Mesendoderm (in vitro differentiated cells): Measurements from ENCODE around the gene IGFALS.

ENCODE experiments used
- DNase-seq: peaks from one replicate; pipeline ENCODE4 v3.0.0; 2013
- H2AK5ac ChIP-seq: 2 replicates; pipeline ENCODE4 v1.6.1; 2013; ENCODE audit warnings: low read length, inconsistent platforms
- H2BK120ac ChIP-seq: 2 replicates; pipeline ENCODE4 v1.6.1; 2013; ENCODE audit warnings: low read depth, mild to moderate bottlenecking, low read length, moderate library complexity, mixed read lengths
- H2BK15ac ChIP-seq: replicated peaks from 2 replicates; pipeline ENCODE4 v1.6.1; 2013; ENCODE audit warnings: low read depth, mild to moderate bottlenecking, moderate library complexity
- H2BK5ac ChIP-seq: 2 replicates; pipeline ENCODE4 v1.6.1; 2013; ENCODE audit warnings: low read length, inconsistent platforms
- H3K18ac ChIP-seq: 2 replicates; pipeline ENCODE4 v1.6.1; 2013; ENCODE audit warnings: mild to moderate bottlenecking, low read length, mixed read lengths
- H3K23ac ChIP-seq: one replicate; pipeline ENCODE4 v1.6.1; 2013; ENCODE audit warnings: low read length
- H3K27ac ChIP-seq: 2 replicates; pipeline ENCODE4 v1.5.1; 2013; ENCODE audit warnings: low read depth, mild to moderate bottlenecking, inconsistent platforms, low read length, moderate library complexity
- H3K27me3 ChIP-seq: 2 replicates; pipeline ENCODE4 v1.6.1; 2013; ENCODE audit warnings: low read length, control low read depth, mild to moderate bottlenecking, inconsistent platforms; ENCODE audit not compliant: insufficient read depth, poor library complexity
- H3K36me3 ChIP-seq: 2 replicates; pipeline ENCODE4 v1.6.1; 2013; ENCODE audit warnings: low read length, inconsistent platforms; ENCODE audit not compliant: control insufficient read depth, insufficient read depth
- H3K4ac ChIP-seq: one replicate; pipeline ENCODE4 v1.6.1; 2013; ENCODE audit warnings: low read depth, mild to moderate bottlenecking, low read length, moderate library complexity
- H3K4me1 ChIP-seq: 2 replicates; pipeline ENCODE4 v1.6.1; 2013; ENCODE audit warnings: low read depth, low read length, inconsistent platforms; ENCODE audit not compliant: control insufficient read depth
- H3K4me2 ChIP-seq: 2 replicates; pipeline ENCODE4 v1.6.1; 2013; ENCODE audit warnings: low read length
- H3K4me3 ChIP-seq: 2 replicates; pipeline ENCODE4 v1.5.1; 2013; ENCODE audit warnings: mild to moderate bottlenecking, low read length
- H3K56ac ChIP-seq: one replicate; pipeline ENCODE4 v1.6.1; 2013; ENCODE audit warnings: low read length
- H3K79me1 ChIP-seq: 2 replicates; pipeline ENCODE4 v1.6.1; 2013; ENCODE audit warnings: low read length, inconsistent platforms
- H3K79me2 ChIP-seq: 2 replicates; pipeline ENCODE4 v1.6.1; 2013; ENCODE audit warnings: mild to moderate bottlenecking, low read length; ENCODE audit not compliant: control insufficient read depth, insufficient read depth
- H3K9ac ChIP-seq: 2 replicates; pipeline ENCODE4 v1.6.1; 2013; ENCODE audit warnings: low read length, inconsistent platforms
- H4K5ac ChIP-seq: one replicate; pipeline ENCODE4 v1.6.1; 2013; ENCODE audit warnings: low read length
- H4K8ac ChIP-seq: one replicate; pipeline ENCODE4 v1.6.1; 2013; ENCODE audit warnings: low read depth, mild to moderate bottlenecking, control low read depth, low read length, moderate library complexity
- WGBS: extraction: QIAGEN DNeasy Blood & Tissue Kit; methylation state at CpG from one replicate; pipeline ENCODE4 v1.1.7; 2013; ENCODE audit warnings: low lambda C conversion rate, missing lambda C conversion rate; ENCODE audit not compliant: insufficient coverage; ENCODE audit errors: extremely low coverage; 5-methylcytosine and 5-hydroxymethylcytosine counted together

The IGFALS gene

DNA sequence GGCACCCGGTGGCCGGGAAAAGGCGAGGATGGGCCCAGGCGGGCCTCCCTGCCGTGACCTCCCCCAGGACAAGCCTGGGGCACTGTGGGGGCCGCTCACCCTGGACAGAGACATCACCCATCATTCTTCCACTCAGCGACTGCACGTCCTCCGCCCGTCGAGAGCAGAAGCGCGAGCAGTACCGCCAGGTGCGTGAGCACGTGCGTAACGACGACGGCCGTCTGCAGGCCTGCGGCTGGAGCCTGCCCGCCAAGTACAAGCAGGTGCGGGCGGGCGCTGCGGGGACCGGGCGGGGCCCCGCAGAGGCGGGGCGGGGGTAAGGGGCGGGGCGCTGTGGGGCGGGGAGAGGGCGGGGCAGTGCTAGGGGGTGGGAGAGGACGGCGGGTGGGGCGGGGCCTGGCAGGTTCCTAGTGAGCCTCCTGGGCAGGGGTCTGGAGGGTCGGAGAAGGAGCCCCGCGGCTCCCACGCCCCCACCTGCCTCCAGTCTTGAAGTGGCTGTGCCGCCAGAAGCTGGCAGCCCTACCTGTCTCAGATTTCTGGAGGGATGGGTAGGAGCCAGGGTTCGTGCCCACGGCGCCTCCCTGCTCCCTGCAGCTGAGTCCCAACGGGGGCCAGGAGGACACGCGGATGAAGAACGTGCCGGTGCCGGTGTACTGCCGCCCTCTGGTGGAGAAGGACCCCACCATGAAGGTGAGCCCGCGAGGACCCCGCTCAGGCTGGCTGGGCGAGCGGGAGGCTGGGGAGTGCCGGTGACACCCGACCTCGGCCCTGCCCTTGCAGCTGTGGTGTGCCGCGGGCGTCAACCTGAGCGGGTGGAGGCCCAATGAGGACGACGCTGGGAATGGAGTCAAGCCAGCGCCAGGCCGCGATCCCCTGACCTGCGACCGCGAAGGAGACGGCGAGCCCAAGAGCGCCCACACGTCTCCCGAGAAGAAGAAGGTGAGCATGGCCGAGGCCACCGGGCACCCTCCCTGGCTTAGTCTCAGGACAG lies 29.7 kb downstream of the IGFALS start:
- WGBS, result no CpG with 5 or more reads among the region's 81 CpGs
- H3K36me3 ChIP-seq, result no peaks in the 10 kb centered on the region

DNA sequence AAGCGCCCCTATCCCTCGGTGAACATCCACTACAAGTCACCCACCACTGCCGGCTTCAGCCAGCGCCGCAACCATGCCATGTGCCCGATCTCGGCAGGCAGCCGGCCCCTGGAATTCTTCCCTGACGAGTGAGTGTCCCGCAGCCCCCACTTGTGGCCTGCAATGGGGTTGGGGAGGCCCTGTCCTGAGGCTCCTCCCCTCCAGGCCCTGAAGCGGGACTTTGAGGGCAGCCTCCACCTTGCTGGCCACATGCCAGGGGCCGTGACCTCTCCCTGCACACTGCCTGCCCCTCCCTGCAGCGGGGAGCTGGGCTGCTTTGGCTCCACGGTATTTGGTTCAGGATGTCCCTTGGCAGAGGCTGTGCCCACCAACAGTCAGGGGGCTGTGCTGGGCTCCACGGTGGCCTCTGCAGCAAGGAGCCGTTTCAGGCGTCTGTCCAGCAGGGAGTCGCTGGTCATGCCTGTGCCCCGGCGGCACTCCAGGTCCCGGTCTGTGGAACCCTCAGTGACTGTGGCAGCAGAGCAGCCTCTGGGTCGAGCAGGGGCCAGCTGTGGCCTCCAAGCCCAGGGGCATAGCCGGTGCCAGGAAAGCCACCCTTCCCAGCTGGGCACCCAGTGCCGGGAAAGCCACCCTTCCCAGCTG lies 30.5 kb downstream of the IGFALS start:
- no peak overlapping the region for H3K18ac ChIP-seq
- H3K9ac ChIP-seq, result no peak overlapping the region
- no CpG with 5 or more reads among the region's 24 CpGs for WGBS
- no peak overlapping the region for H3K23ac ChIP-seq
- no peak overlapping the region for H3K27ac ChIP-seq
- no peak overlapping the region for H3K56ac ChIP-seq
- H3K4ac ChIP-seq, result no peak overlapping the region
- H2AK5ac ChIP-seq, result no peak overlapping the region
- no peak overlapping the region for H3K4me3 ChIP-seq
- no peak overlapping the region for H2BK5ac ChIP-seq
- no peak overlapping the region for H4K8ac ChIP-seq
- no peaks in the 10 kb centered on the region for H3K79me2 ChIP-seq
- no peaks in the 10 kb centered on the region for H3K4me1 ChIP-seq
- no peak for DNase-seq
- no peaks in the 10 kb centered on the region for H3K27me3 ChIP-seq
- no peaks in the 10 kb centered on the region for H3K36me3 ChIP-seq
- no peak overlapping the region for H2BK15ac ChIP-seq
- H4K5ac ChIP-seq, result no peak overlapping the region
- H3K79me1 ChIP-seq, result no peaks in the 10 kb centered on the region
- H3K4me2 ChIP-seq, result no peak overlapping the region
- no peak overlapping the region for H2BK120ac ChIP-seq

More for the DNA sequence above, 29.7 kb downstream of the IGFALS start:
- no peak overlapping the region for H3K27ac ChIP-seq
- H2BK15ac ChIP-seq, result no peak overlapping the region
- no peaks in the 10 kb centered on the region for H3K27me3 ChIP-seq
- H3K4me2 ChIP-seq, result peak overlapping the region; percentile 42
- H4K5ac ChIP-seq, result no peak overlapping the region
- DNase-seq, result peak; percentile 86
- H3K9ac ChIP-seq, result peak overlapping the region; percentile 54
- no peaks in the 10 kb centered on the region for H3K4me1 ChIP-seq
- H3K79me1 ChIP-seq, result no peaks in the 10 kb centered on the region
- no peak overlapping the region for H3K4me3 ChIP-seq
- H4K8ac ChIP-seq, result no peak overlapping the region
- peak overlapping the region; percentile 67 for H3K56ac ChIP-seq
- no peak overlapping the region for H3K23ac ChIP-seq
- H3K79me2 ChIP-seq, result no peaks in the 10 kb centered on the region
- H2BK5ac ChIP-seq, result no peak overlapping the region
- no peak overlapping the region for H3K18ac ChIP-seq
- no peak overlapping the region for H2AK5ac ChIP-seq
- no peak overlapping the region for H3K4ac ChIP-seq
- H2BK120ac ChIP-seq, result no peak overlapping the region

DNA sequence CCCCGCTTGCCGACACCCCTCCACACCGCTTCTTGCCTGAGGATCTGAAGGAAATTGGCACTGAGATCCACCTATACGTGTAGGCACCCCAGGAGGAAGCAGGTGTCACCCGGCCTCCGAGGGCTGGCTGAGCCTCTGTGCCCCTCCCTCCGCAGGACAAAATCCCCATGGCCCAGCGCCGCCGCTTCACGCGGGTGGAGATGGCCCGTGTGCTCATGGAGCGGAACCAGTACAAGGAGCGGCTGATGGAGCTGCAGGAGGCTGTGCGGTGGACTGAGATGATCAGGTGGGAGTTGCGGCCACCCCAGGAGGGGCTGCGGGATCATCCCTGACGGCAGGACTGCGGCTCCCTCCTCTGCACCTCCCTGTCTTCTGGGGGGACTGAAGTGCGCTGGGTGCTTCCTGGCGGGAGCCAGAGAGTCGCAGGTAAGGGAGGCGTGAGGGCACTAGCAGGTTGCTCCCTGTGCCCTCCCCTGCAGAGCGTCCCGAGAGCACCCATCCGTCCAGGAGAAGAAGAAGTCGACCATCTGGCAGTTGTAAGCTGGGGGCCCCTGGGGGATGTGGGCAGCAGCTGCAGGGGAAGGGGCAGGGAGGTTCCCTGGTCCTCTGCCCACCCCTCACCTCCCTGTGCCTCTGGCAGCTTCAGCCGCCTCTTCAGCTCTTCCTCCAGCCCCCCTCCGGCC lies 31.2 kb downstream of the IGFALS start:
- Histone ChIP-seq H2BK5ac (no peak overlapping the region), H3K4me1 (no peaks in the 10 kb centered on the region), H3K18ac (no peak overlapping the region), H3K36me3 (no peaks in the 10 kb centered on the region), H4K8ac (no peak overlapping the region), H3K23ac (no peak overlapping the region), H3K27ac (no peak overlapping the region), H3K4me3 (no peak overlapping the region), H3K79me1 (no peaks in the 10 kb centered on the region), H3K4ac (no peak overlapping the region), H2BK120ac (no peak overlapping the region), H3K9ac (no peak overlapping the region), H3K56ac (no peak overlapping the region), H3K4me2 (no peak overlapping the region), H2BK15ac (no peak overlapping the region), H4K5ac (no peak overlapping the region), H3K79me2 (no peaks in the 10 kb centered on the region), H2AK5ac (no peak overlapping the region), H3K27me3 (no peaks in the 10 kb centered on the region)
- DNase-seq, result no peak
- no CpG with 5 or more reads among the region's 30 CpGs for WGBS

DNA sequence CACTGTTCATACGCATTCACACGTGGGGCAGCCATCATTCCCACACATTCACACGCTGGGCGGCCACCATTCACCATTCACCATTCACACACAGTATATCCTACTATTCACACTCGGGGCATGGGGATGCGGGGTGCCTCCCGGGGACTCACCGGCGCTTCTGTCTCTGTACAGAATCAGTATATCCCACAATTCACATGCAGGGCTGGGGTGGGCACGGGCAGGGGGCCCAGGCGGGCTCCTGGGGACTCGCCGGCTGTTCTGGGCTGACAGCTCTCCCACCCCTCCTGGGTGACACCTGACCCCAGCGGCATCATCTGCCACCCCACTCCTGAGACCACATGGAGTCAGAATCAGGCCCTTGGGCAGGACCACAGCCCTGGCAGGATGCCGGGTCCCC lies 31.8 kb downstream of the IGFALS start:
- Histone ChIP-seq H3K36me3 (no peaks in the 10 kb centered on the region), H3K4me3 (no peak overlapping the region), H3K9ac (no peak overlapping the region), H3K56ac (no peak overlapping the region), H2AK5ac (no peak overlapping the region), H3K4me2 (no peak overlapping the region), H3K23ac (no peak overlapping the region), H4K5ac (no peak overlapping the region), H2BK5ac (no peak overlapping the region), H3K79me2 (no peaks in the 10 kb centered on the region), H2BK15ac (no peak overlapping the region), H3K79me1 (no peaks in the 10 kb centered on the region), H3K27ac (no peak overlapping the region), H3K4ac (no peak overlapping the region), H3K18ac (no peak overlapping the region), H4K8ac (no peak overlapping the region), H3K4me1 (no peaks in the 10 kb centered on the region), H2BK120ac (no peak overlapping the region), H3K27me3 (no peaks in the 10 kb centered on the region)
- DNase-seq, result no peak
- no CpG with 5 or more reads among the region's 15 CpGs for WGBS

DNA sequence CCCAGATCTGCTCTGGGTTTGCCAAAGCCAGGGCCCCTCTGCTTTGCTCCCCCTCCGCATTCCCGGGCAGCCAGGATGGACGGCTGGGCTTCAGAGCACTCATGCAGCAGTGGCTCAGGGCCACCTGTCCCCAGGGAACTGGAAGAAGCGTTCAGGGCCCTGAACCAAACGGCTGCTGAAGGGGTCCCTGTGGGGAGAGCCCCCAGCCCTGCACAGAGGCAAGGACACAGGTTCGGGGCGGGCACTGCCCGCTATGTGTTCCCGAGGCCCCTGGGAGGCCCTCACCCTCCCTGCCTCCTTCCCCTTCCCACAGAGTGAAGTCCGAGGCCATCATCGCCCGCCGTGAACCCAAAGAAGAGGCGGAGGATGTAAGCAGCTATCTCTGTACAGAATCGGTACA lies 32.6 kb downstream of the IGFALS start:
- Histone ChIP-seq H3K23ac (no peak overlapping the region), H3K4me3 (no peak overlapping the region), H2BK120ac (no peak overlapping the region), H3K4me2 (no peak overlapping the region), H3K4ac (no peak overlapping the region), H3K79me1 (no peaks in the 10 kb centered on the region), H4K5ac (no peak overlapping the region), H3K27me3 (no peaks in the 10 kb centered on the region), H2AK5ac (no peak overlapping the region), H3K18ac (no peak overlapping the region), H2BK5ac (no peak overlapping the region), H3K56ac (no peak overlapping the region), H3K4me1 (no peaks in the 10 kb centered on the region), H3K9ac (no peak overlapping the region), H3K79me2 (no peaks in the 10 kb centered on the region), H3K36me3 (no peaks in the 10 kb centered on the region), H2BK15ac (no peak overlapping the region), H4K8ac (no peak overlapping the region), H3K27ac (no peak overlapping the region)
- no CpG with 5 or more reads among the region's 15 CpGs for WGBS
- DNase-seq, result no peak
